CD8-positive, alpha-beta memory T cell (primary cell): ENCODE results near the gene OTOGL. TPM values are rescaled to one million over a fixed set of nuclear protein-coding genes. Genes with fewer than 3 reads are reported as not detected.

Source experiments
- CTCF ChIA-PET: fragments of 350-600 bp; sonication (Branson Sonifier 250); formaldehyde crosslinking; loops from one replicate; lab custom pipeline; 2021; ENCODE audit warnings: antibody characterized with exemption; lab: Charles Lee
- POLR2A ChIA-PET: fragments of 350-600 bp; sonication (Branson Sonifier 250); formaldehyde crosslinking; loops from one replicate; lab custom pipeline; 2021; ENCODE audit warnings: antibody characterized with exemption; lab: Charles Lee
- DNase-seq, 5 donors: peaks; one replicate each; pipeline versions ENCODE4 v3.0.0 to v3.0.0-alpha.2; 2020 to 2022; ENCODE audit warnings: mixed read lengths in 1 of 5
- H3K27ac ChIP-seq: one replicate; pipeline ENCODE4 v1.7.0; 2013; ENCODE audit warnings: low read depth, mild to moderate bottlenecking, low read length, moderate library complexity
- H3K27me3 ChIP-seq: 2 replicates; pipeline ENCODE4 v1.7.0; 2013; ENCODE audit warnings: low read length, mild to moderate bottlenecking; ENCODE audit not compliant: insufficient read depth, poor library complexity, severe bottlenecking
- H3K36me3 ChIP-seq: 2 replicates; pipeline ENCODE4 v1.7.0; 2013; ENCODE audit warnings: mild to moderate bottlenecking, low read length, moderate library complexity; ENCODE audit not compliant: insufficient read depth
- H3K4me1 ChIP-seq: 2 replicates; pipeline ENCODE4 v1.7.0; 2013; ENCODE audit warnings: mild to moderate bottlenecking, low read length, moderate library complexity; ENCODE audit not compliant: insufficient read depth
- H3K4me3 ChIP-seq: 2 replicates; pipeline ENCODE4 v1.7.0; 2013; ENCODE audit warnings: mild to moderate bottlenecking, low read length
- H3K9me3 ChIP-seq: 2 replicates; pipeline ENCODE4 v1.7.0; 2013; ENCODE audit warnings: mild to moderate bottlenecking, low read length
- H3K27ac Mint-ChIP-seq, 8 donors: one replicate each; pipeline ENCODE4 v1.8.0; 2020 to 2021; ENCODE audit warnings: mixed read lengths in 8 of 8, mild to moderate bottlenecking in 6 of 8, inconsistent platforms in 3 of 8, moderate library complexity in 3 of 8
- H3K27me3 Mint-ChIP-seq, 2 donors: one replicate each; pipeline ENCODE4 v1.8.0; 2020 to 2021; ENCODE audit warnings: mixed read lengths in 2 of 2, mild to moderate bottlenecking in 1 of 2, moderate library complexity in 1 of 2
- H3K36me3 Mint-ChIP-seq, 3 donors: one replicate each; pipeline ENCODE4 v1.8.0; 2020 to 2021; ENCODE audit warnings: mixed read lengths in 3 of 3, inconsistent platforms in 1 of 3, mild to moderate bottlenecking in 1 of 3
- H3K4me1 Mint-ChIP-seq, 3 donors: one replicate each; pipeline ENCODE4 v1.8.0; 2020 to 2021; ENCODE audit warnings: mixed read lengths in 3 of 3, inconsistent platforms in 1 of 3, mild to moderate bottlenecking in 1 of 3
- H3K4me3 Mint-ChIP-seq, 7 donors: one replicate each; pipeline ENCODE4 v1.8.0; 2020 to 2021; ENCODE audit warnings: mixed read lengths in 7 of 7, mild to moderate bottlenecking in 6 of 7, moderate library complexity in 4 of 7, inconsistent platforms in 2 of 7
- H3K9me3 Mint-ChIP-seq, 5 donors: one replicate each; pipeline ENCODE4 v1.8.0; 2020 to 2022; ENCODE audit warnings: mixed read lengths in 5 of 5, mild to moderate bottlenecking in 3 of 5, moderate library complexity in 2 of 5, inconsistent platforms in 1 of 5
- polyA plus RNA-seq: library from polyadenylated mRNA; unstranded; fragments of 300-500 nt; fragmentation: Illumina TruSeq; gene quantifications from one replicate; pipeline ENCODE4 v1.2.3, GENCODE V29; 2021
- total RNA-seq, 2 experiments: library from RNA; stranded (reverse); gene quantifications; one replicate each; pipeline ENCODE4 v1.2.3, GENCODE V29; 2021

OTOGL gene
- total and polyA plus RNA-seq, 3 experiments from 2014 or later = not detected

GRCh38 chr12:80406253-80406652 lies 306.9 kb downstream of the OTOGL start:
- Histone ChIP-seq H3K4me3 (no peak overlapping the region), H3K4me1 (no peaks in the 10 kb centered on the region), H3K27ac (no peak overlapping the region), H3K27me3 (no peaks in the 10 kb centered on the region), H3K36me3 (no peaks in the 10 kb centered on the region), H3K9me3 (no peaks in the 10 kb centered on the region)
- Mint-ChIP-seq H3K4me3 (no peak overlapping the region), H3K9me3 (peaks cover 0 to 4% (median 0%) of the 10 kb centered on the region in 5 donors), H3K36me3 (no peaks in the 10 kb centered on the region), H3K4me1 (no peaks in the 10 kb centered on the region), H3K27me3 (no peaks in the 10 kb centered on the region), H3K27ac (no peak overlapping the region)
- CTCF ChIA-PET = no interaction called here
- DNase-seq = no peak
- POLR2A ChIA-PET = no interaction called here

- Mint-ChIP-seq H3K9me3 (peaks cover 0 to 4% (median 0%) of the 10 kb centered on the region in 5 donors), H3K4me3 (no peak overlapping the region), H3K36me3 (no peaks in the 10 kb centered on the region), H3K27me3 (no peaks in the 10 kb centered on the region), H3K27ac (no peak overlapping the region), H3K4me1 (no peaks in the 10 kb centered on the region)
- Histone ChIP-seq H3K4me1 (no peaks in the 10 kb centered on the region), H3K4me3 (no peak overlapping the region), H3K27me3 (no peaks in the 10 kb centered on the region), H3K36me3 (no peaks in the 10 kb centered on the region), H3K27ac (no peak overlapping the region), H3K9me3 (no peaks in the 10 kb centered on the region)
- ChIA-PET CTCF (no interaction called here), POLR2A (no interaction called here)
- no peak for DNase-seq
These were observed 312.4 kb downstream of the OTOGL start for GRCh38 chr12:80411787-80412186.

- Mint-ChIP-seq H3K4me1 (no peaks in the 10 kb centered on the region), H3K27me3 (no peaks in the 10 kb centered on the region), H3K36me3 (no peaks in the 10 kb centered on the region), H3K27ac (no peak overlapping the region), H3K4me3 (no peak overlapping the region), H3K9me3 (peaks cover 0 to 4% (median 0%) of the 10 kb centered on the region in 5 donors)
- Histone ChIP-seq H3K4me3 (no peak overlapping the region), H3K27me3 (no peaks in the 10 kb centered on the region), H3K36me3 (no peaks in the 10 kb centered on the region), H3K9me3 (no peaks in the 10 kb centered on the region), H3K4me1 (no peaks in the 10 kb centered on the region), H3K27ac (no peak overlapping the region)
- no peak for DNase-seq
- POLR2A ChIA-PET = no interaction called here
- CTCF ChIA-PET = no interaction called here
These were observed 313.1 kb downstream of the OTOGL start for GRCh38 chr12:80412343-80412953.

GRCh38 chr12:80413462-80413861 lies 314.1 kb downstream of the OTOGL start:
- Mint-ChIP-seq H3K27me3 (no peaks in the 10 kb centered on the region), H3K27ac (no peak overlapping the region), H3K36me3 (no peaks in the 10 kb centered on the region), H3K4me3 (no peak overlapping the region), H3K9me3 (peaks cover 0 to 4% (median 0%) of the 10 kb centered on the region in 5 donors), H3K4me1 (no peaks in the 10 kb centered on the region)
- H3K4me1 ChIP-seq = no peaks in the 10 kb centered on the region
- H3K27ac ChIP-seq = no peak overlapping the region
- ChIA-PET POLR2A (no interaction called here), CTCF (no interaction called here)
- no peaks in the 10 kb centered on the region for H3K36me3 ChIP-seq
- DNase-seq = no peak
- H3K27me3 ChIP-seq = no peaks in the 10 kb centered on the region
- H3K4me3 ChIP-seq = no peak overlapping the region
- H3K9me3 ChIP-seq = no peaks in the 10 kb centered on the region

- H3K9me3 Mint-ChIP-seq = peaks cover 0 to 4% (median 0%) of the 10 kb centered on the region in 5 donors
- Histone ChIP-seq H3K27ac (no peak overlapping the region), H3K4me3 (no peak overlapping the region), H3K9me3 (no peaks in the 10 kb centered on the region), H3K4me1 (no peaks in the 10 kb centered on the region), H3K36me3 (no peaks in the 10 kb centered on the region), H3K27me3 (no peaks in the 10 kb centered on the region)
- POLR2A ChIA-PET = no interaction called here
- CTCF ChIA-PET = no interaction called here
- H3K27ac Mint-ChIP-seq = no peak overlapping the region
- no peaks in the 10 kb centered on the region for H3K27me3 Mint-ChIP-seq
- H3K36me3 Mint-ChIP-seq = no peaks in the 10 kb centered on the region
- no peak for DNase-seq
- H3K4me1 Mint-ChIP-seq = no peaks in the 10 kb centered on the region
- no peak overlapping the region for H3K4me3 Mint-ChIP-seq
These were observed 316.1 kb downstream of the OTOGL start for GRCh38 chr12:80415466-80415865.

GRCh38 chr12:80419644-80420043 lies 320.3 kb downstream of the OTOGL start:
- no peaks in the 10 kb centered on the region for H3K4me1 Mint-ChIP-seq
- no peaks in the 10 kb centered on the region for H3K27me3 Mint-ChIP-seq
- no peaks in the 10 kb centered on the region for H3K36me3 Mint-ChIP-seq
- H3K27ac ChIP-seq = no peak overlapping the region
- no peaks in the 10 kb centered on the region for H3K4me1 ChIP-seq
- DNase-seq = no peak
- H3K9me3 ChIP-seq = no peaks in the 10 kb centered on the region
- no peaks in the 10 kb centered on the region for H3K36me3 ChIP-seq
- H3K9me3 Mint-ChIP-seq = peaks cover 0 to 4% (median 3%) of the 10 kb centered on the region in 5 donors
- H3K27ac Mint-ChIP-seq = no peak overlapping the region
- ChIA-PET POLR2A (no interaction called here), CTCF (no interaction called here)
- no peak overlapping the region for H3K4me3 ChIP-seq
- no peak overlapping the region for H3K4me3 Mint-ChIP-seq
- no peaks in the 10 kb centered on the region for H3K27me3 ChIP-seq

- peaks cover 0 to 4% (median 2%) of the 10 kb centered on the region in 5 donors for H3K9me3 Mint-ChIP-seq
- H3K36me3 ChIP-seq = no peaks in the 10 kb centered on the region
These were observed 320.7 kb downstream of the OTOGL start for GRCh38 chr12:80420075-80420474.

GRCh38 chr12:80422550-80422949 lies 323.2 kb downstream of the OTOGL start:
- no peaks in the 10 kb centered on the region for H3K27me3 ChIP-seq
- H3K36me3 Mint-ChIP-seq = no peaks in the 10 kb centered on the region
- H3K9me3 Mint-ChIP-seq = peaks cover 0 to 4% (median 1%) of the 10 kb centered on the region in 5 donors

More at GRCh38 chr12:80420075-80420474, 320.7 kb downstream of the OTOGL start:
- ChIA-PET POLR2A (no interaction called here), CTCF (no interaction called here)
- Histone ChIP-seq H3K27me3 (no peaks in the 10 kb centered on the region), H3K4me3 (no peak overlapping the region), H3K9me3 (no peaks in the 10 kb centered on the region), H3K27ac (no peak overlapping the region), H3K4me1 (no peaks in the 10 kb centered on the region)
- no peaks in the 10 kb centered on the region for H3K4me1 Mint-ChIP-seq
- no peak overlapping the region for H3K4me3 Mint-ChIP-seq
- no peak for DNase-seq
- H3K36me3 Mint-ChIP-seq = no peaks in the 10 kb centered on the region
- no peak overlapping the region for H3K27ac Mint-ChIP-seq
- no peaks in the 10 kb centered on the region for H3K27me3 Mint-ChIP-seq

More at GRCh38 chr12:80422550-80422949, 323.2 kb downstream of the OTOGL start:
- CTCF ChIA-PET = no interaction called here
- Mint-ChIP-seq H3K27me3 (no peaks in the 10 kb centered on the region), H3K4me1 (no peaks in the 10 kb centered on the region), H3K4me3 (no peak overlapping the region), H3K27ac (no peak overlapping the region)
- Histone ChIP-seq H3K9me3 (no peaks in the 10 kb centered on the region), H3K4me3 (no peak overlapping the region), H3K36me3 (no peaks in the 10 kb centered on the region), H3K4me1 (no peaks in the 10 kb centered on the region), H3K27ac (no peak overlapping the region)
- no peak for DNase-seq
- POLR2A ChIA-PET = no interaction called here
